GM18909 (cell line): ENCODE measurements around the gene SORT1.
"Not testable (repeated sequence)": the region's sequence is repeated elsewhere in the genome, so short reads cannot be mapped to it uniquely, and the experiment has no call there.

Experiments
- ATAC-seq: cut with Tn5 transposase; IDR thresholded peaks from one replicate; pipeline ENCODE4 v1.9.1; 2021; ENCODE audit warnings: mild to moderate bottlenecking; ENCODE audit not compliant: unreplicated experiment, poor library complexity

SORT1 gene

GRCh38 chr1:109350655-109351054, 47.1 kb downstream of the SORT1 start:
- ATAC-seq: no peak

GRCh38 chr1:109350182-109350581, 47.5 kb downstream of the SORT1 start:
- no peak for ATAC-seq

- no peak for ATAC-seq
Observed at GRCh38 chr1:109347511-109347910, 50.2 kb downstream of the SORT1 start.

GRCh38 chr1:109341944-109342930, 55.5 kb downstream of the SORT1 start:
- ATAC-seq: no peak

GRCh38 chr1:109338608-109339007, 59.1 kb downstream of the SORT1 start:
- no peak for ATAC-seq

- ATAC-seq: no peak
Observed at GRCh38 chr1:109338091-109338490, 59.6 kb downstream of the SORT1 start.

GRCh38 chr1:109335091-109335490, 62.6 kb downstream of the SORT1 start:
- no peak for ATAC-seq

- no peak for ATAC-seq
Observed at GRCh38 chr1:109331113-109331512, 66.6 kb downstream of the SORT1 start.

- ATAC-seq: no peak
Observed at GRCh38 chr1:109327285-109327684, 70.4 kb downstream of the SORT1 start.

GRCh38 chr1:109322974-109323373, 74.7 kb downstream of the SORT1 start:
- no peak for ATAC-seq

GRCh38 chr1:109319114-109319513, 78.6 kb downstream of the SORT1 start:
- no peak for ATAC-seq

GRCh38 chr1:109316506-109316905, 81.2 kb downstream of the SORT1 start:
- no peak for ATAC-seq

GRCh38 chr1:109315288-109315687, 82.4 kb downstream of the SORT1 start:
- ATAC-seq: no peak

- no peak for ATAC-seq
Observed at GRCh38 chr1:109314795-109315194, 82.9 kb downstream of the SORT1 start.

GRCh38 chr1:109312978-109313775, 84.5 kb downstream of the SORT1 start:
- no peak for ATAC-seq

- ATAC-seq: no peak
Observed at GRCh38 chr1:109312246-109312645, 85.5 kb downstream of the SORT1 start.

- ATAC-seq: no peak
Observed at GRCh38 chr1:109309347-109309746, 88.4 kb downstream of the SORT1 start.

- no peak for ATAC-seq
Observed at GRCh38 chr1:109307274-109308021, 90.3 kb downstream of the SORT1 start.

GRCh38 chr1:109306832-109307273, 90.9 kb downstream of the SORT1 start, which contains the start of gene MYBPHL:
MYBPHL (minus strand) TSS chr1:109307011; CDS start chr1:109306991, 20 bp downstream.
- no peak for ATAC-seq

GRCh38 chr1:109305991-109306390, 91.7 kb downstream of the SORT1 start:
- not testable (repeated sequence) for ATAC-seq
